Activated CD4-positive, CD25-positive, alpha-beta regulatory T cell (primary cell): ENCODE results near the gene SERTAD3.
"Not testable (repeated sequence)": the region's sequence is repeated elsewhere in the genome, so short reads cannot be mapped to it uniquely, and the experiment has no call there.

Experiments
- DNase-seq, 4 experiments: peaks; one replicate each; lab custom pipeline; 2025; lab: John Stamatoyannopoulos, UW

SERTAD3 gene

DNA sequence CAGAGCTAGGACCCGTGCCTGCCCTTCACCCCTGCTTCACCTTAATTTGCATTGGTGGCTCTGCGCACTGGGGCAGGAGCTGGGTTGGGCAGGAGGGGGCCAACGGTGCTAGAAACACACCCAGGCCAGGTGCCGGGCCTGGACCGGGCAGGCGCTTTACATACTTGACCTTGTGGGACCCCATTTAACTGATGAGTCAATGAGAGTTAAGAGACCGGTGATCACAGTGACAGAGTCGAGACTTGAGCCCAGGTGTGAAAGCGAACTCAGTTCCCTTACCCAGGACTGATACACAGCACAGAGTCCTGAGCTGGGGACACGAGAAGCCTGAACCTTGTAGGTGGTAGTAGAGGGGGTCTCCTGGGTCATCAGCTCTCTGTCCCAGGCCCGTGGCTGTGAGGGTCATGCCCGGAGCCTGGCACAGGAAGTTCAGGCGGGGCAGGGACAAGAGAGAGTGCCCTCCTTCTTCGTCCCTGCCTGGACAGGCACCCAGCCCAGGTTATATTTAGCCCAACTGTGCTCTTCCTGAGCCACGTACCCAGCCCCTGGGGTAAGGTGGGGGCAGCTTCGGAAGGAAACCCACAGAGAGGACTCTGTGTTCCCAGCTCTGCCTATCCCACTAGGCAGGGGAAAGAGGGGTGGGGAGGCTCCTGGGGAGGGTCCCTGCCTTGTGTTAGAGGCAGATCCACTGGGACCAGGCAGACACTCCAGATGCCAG, 32.9 kb downstream of the SERTAD3 start:
- DNase-seq: no peak

DNA sequence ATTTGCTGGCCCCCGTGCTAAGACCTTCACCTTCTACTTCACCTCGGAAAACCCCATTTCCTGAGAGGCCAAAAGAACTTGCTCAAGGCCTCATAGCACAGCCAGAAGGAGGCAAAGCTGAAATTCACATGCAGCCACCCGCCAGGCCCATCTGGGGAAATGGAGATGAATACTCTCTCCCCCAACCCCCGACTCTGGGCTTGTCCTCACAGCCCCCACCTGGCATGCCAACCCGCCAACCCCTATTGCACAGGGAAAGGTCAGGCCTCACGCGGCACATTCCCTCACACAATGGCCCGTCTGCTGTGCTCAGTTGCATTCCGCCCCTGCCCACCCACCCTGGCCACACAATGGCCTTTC, 34.1 kb downstream of the SERTAD3 start:
- no peak for DNase-seq

DNA sequence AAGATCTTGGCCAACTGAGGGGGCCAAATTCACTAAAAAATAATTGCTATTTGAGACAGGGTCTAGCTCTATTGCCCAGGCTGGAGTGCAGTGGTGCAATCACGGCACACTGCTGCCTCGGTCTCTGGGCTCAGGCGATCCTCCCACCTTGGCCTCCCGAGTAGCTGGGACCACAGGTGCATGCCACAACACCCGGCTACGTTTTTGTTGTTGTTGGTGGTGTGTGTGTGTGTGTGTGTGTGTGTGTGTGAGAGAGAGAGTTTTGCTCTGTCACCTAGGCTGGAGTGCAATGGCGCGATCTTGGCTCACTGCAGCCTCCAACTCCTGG, 35.6 kb downstream of the SERTAD3 start:
- DNase-seq: not testable (repeated sequence)

DNA sequence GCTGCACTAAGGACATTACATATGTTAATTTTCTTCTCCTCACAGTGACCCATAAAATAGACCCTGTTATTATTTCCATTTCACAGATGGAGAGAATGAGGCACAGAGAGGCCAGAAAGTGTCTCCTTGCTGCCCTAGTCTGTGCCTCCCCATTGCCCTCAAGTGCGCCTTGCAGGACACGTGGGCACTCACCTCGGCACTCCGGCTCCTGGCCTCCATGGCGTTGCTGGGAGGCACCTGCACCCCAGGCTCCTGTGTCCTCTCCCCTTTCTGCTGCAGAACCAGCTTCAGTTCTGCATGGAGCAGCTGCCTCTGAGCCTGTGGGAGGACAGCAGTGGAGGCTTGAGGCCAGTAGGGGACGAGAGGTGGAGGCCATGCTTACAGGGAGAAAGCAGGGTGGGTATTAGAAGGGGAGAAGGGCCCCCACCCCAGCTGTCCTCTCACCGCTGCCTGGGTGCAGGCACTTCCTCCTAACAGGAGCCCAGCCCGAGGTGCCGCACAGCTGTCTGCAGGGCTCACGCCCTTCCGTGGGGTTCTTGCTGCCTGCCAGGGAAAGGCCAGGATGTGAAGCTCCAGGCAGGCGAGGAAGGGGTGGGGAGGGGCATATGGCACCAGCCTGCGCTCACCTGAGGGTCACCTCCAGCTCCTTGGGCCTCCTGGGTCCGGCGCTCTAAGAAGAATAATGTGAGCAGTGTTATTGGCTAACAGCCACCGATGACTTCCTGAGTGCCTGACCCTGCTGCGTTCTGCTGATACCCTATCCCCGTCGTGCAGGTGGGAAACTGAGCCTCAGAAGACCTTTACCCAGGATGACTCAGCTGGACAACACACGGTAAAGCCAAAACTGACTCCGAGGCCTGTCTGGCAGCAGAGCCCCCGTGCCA, 36.2 kb downstream of the SERTAD3 start:
- DNase-seq: no peak

- DNase-seq: peak; percentile 33 to 57 (median 48)
Observed at GRCh38 chr19:40403262-40403984, 40.7 kb downstream of the SERTAD3 start.

DNA sequence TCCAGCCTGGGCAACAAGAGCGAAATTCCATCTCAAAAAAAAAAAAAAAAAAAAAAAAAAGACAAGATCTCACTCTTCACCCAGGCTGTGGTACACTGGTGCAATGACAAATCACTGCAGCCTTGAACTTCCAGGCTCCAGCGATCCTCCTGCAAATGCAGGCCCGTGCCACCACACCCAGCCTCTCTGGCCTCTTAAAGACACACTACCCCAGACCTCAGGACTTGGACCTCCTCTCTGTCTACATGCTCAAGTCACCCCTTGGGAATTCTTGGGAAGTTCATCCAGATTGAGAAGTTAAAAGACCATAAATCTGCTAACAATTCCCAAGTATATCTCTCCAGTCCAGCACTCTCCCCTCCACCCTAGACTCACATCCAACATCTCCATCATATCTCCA, 43.6 kb downstream of the SERTAD3 start:
- no peak for DNase-seq

DNA sequence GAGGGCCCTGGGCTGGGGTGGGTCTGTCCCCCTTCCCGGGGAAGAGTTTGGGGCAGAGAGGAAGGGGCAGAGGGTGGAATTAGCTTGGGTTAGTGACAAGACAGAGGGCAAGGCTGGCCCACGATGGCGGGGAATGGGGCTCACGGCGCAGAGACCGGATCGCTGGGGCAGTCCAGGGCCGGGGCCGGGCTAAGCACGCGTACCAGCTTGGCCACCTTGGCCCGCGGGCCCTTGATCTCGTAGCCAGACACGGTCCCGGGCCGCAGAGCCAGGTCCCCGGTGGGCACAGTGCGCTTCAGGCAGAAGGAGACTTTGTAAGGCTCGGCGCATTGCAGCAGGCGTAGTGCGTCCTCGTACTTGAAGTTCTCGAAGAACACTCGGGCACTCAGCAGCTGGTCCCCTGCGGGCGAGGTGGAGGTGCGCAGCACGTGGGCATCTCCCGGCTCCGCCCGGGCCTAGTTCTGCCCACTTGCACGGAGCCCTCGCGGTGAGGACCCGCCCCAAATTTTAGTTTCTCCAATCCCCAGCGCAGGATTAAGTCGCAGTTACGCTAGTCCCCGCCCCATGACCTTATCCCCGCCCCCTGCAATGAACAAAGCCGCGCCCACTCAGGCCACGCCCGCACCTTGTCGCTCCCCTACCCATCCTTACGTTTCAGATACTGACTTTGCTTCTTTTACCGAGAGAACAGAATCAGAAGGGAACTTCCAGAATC, 45.6 kb downstream of the SERTAD3 start:
- DNase-seq: peak in 2 of 4 experiments; percentile 25 to 31

GRCh38 chr19:40397568-40397906, 46.6 kb downstream of the SERTAD3 start:
- no peak for DNase-seq

- DNase-seq: no peak
Observed at GRCh38 chr19:40396886-40397567, 47.1 kb downstream of the SERTAD3 start.

DNA sequence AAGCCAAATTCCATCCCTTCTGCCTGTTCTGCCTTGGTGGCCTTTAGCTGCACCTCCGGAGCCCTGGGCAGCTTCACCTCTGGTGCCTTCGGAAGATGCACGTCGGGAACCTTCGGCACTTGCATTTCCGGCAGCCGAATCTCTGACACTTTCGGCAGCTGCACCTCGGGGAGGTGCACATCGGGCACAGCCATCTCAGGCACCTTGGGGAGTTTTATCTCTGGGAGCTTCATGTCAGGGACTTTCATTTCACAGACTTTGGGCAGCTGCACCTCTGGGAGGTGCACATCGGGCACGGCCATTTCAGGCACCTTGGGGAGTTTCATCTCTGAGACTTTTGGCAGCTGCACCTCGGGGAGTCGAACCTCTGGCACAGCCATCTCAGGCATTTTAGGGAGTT, 48.2 kb downstream of the SERTAD3 start:
- DNase-seq: no peak

GRCh38 chr19:40394816-40395210, 49.3 kb downstream of the SERTAD3 start:
- no peak for DNase-seq

GRCh38 chr19:40393894-40394815, 50.0 kb downstream of the SERTAD3 start:
- no peak for DNase-seq

DNA sequence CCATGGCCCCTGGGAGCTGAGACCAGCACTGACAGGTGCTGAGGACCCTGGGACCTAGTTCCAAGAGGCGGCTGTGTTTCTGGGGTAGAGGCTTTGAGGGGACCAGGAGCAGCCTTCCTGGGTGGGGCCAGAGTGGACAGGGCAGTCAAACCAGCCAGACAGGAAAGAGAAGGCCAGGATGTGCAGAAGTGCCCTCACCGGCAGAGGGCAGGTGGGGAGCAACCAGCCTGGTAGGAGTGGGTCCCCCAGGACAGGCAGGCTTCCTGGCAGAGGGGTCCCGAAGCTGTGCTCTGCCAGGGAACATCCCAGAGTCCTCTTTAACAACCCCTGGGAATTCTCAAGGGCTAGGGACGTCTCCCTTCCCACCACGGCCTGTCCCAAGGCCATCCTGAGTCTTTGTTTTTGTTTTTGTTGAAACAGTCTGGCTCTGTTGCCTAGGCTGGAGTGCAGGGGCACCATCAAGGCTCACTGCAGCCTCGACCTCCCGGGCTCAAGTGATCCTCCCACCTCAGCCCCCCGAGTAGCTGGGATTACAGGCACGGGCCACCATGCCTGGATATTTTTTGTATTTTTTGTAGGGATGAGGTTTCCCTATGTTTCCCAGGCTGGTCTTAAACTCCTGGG, 51.1 kb downstream of the SERTAD3 start:
- DNase-seq: no peak

DNA sequence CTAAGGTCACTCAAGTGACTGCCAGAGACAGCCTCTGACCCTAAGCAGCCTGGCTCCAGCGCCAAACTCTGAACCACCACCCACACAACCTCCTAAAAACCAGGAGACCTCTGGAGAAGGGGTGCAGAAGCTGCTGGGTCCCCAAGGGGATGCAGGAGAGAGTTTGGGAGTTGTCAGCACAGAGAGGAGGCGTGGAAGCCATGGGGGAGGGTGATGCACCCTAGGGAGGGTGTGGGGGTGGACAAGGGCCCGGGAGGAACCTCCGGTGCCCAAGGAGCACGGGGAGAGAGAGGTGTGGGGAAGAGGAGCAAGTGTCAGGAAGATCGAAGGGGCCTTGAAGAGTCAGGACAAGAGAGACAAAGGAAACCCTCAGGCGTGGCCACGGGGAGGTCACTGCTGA, 52.0 kb downstream of the SERTAD3 start:
- DNase-seq: no peak
